ENCODE measurements around the gene PADI1. TPM values are rescaled to one million over a fixed set of nuclear protein-coding genes. Genes with fewer than 3 reads are reported as not detected.

The PADI1 gene
- total and polyA plus RNA-seq, 7 donors: not detected

DNA sequence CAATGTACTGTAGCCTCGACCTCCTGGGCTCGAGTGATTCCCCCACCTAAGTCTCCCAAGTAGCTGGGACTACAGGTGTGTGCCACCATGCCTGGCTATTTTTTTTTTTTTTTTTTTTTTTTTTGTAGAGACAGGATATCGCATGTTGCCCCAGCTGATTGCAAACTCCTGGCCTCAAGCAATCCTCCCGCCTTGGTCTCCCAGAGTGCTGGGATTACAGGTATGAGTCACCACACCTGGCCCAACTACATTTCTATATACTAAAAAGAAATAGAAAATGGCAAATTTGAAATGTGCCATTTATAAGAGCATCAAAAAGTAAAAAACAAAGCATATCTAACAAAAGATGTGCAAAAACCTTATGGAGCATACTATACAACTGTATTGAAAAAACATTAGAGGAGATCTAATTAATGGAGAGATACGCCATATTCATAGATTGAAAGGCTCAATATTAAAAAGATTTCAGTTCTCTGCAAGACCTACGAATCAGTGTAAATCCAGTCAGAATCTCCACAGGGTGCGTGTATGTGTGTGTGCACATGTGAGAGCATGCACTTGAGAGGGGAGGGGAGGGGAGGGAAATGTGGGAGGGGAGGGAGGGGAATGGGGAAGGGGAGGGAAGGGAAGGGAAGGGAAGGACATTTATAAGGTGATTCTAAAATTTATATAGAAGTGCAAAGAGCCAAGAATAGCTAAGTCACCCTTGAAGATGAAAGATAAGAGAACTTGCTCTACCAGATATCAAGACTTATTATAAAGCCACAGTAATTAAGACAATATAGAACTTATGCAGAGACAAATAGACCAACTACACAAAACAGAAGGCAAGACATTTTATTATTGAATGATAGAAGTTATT, 87.6 kb downstream of the PADI1 start:
- H3K36me3 ChIP-seq (ENCODE audit: insufficient read depth in 1 of 2, low read depth in 1 of 2): no peaks in the 10 kb centered on the region
- H3K27me3 ChIP-seq (ENCODE audit: insufficient read depth in 3 of 3, low read length in 2 of 3): peaks cover 0 to 28% (median 2%) of the 10 kb centered on the region in 3 donors
- DNase-seq: no peak
- no peaks in the 10 kb centered on the region for H3K9me3 ChIP-seq
- no peaks in the 10 kb centered on the region for H3K4me1 ChIP-seq
- no peak overlapping the region for H3K4me3 ChIP-seq
- H3K27ac ChIP-seq: no peak overlapping the region
- WGBS, 3 donors: 53 to 66% (median 62%) methylated on average over 6 to 7 of the region's 7 CpGs
- no peak for ATAC-seq
- TF ChIP-seq, protein P1, sequence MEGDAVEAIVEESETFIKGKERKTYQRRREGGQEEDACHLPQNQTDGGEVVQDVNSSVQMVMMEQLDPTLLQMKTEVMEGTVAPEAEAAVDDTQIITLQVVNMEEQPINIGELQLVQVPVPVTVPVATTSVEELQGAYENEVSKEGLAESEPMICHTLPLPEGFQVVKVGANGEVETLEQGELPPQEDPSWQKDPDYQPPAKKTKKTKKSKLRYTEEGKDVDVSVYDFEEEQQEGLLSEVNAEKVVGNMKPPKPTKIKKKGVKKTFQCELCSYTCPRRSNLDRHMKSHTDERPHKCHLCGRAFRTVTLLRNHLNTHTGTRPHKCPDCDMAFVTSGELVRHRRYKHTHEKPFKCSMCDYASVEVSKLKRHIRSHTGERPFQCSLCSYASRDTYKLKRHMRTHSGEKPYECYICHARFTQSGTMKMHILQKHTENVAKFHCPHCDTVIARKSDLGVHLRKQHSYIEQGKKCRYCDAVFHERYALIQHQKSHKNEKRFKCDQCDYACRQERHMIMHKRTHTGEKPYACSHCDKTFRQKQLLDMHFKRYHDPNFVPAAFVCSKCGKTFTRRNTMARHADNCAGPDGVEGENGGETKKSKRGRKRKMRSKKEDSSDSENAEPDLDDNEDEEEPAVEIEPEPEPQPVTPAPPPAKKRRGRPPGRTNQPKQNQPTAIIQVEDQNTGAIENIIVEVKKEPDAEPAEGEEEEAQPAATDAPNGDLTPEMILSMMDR (IDR thresholded peaks at IDR 0.05): no peak
- intact Hi-C loops (cut with DNase I): no loop called here

DNA sequence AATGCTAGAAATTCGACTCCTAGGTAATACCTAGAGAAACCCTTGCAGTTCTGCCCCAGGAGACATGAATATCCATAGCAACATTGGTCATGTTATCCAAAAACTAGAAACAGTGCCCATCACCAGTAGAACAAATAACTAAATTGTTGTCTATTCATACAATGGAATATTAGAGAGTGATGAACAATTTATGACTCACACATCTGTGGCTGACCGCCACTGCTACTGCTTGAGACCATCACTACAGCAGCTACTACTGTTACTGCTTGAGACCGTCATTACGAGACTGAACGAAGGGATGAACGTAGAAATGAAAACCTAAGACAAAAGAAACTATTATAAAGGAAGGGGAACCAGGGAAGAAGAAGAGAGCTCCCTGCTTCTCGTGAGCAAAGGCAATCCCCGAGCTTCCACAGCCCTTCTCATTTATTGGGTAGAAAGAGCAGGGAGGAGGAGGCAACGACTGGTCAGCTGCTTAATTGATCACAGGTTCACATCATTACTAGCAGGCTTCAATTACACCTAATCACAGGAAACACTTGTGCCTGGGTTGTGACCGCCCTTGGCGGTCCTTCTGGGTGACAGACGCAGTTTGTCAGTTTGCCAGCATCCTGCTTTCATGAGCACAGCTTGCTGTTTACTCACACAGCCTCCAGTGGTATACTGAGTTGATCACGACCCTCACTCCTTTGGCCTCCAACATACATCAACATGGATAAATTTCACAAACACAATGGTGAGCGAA, 88.9 kb downstream of the PADI1 start:
- no peaks in the 10 kb centered on the region for H3K4me1 ChIP-seq
- no peak for DNase-seq
- intact Hi-C loops (cut with DNase I): no loop called here
- WGBS, 3 donors: 45 to 48% (median 45%) methylated on average over 14 of the region's 14 CpGs
- TF ChIP-seq, protein P1 (IDR thresholded peaks at IDR 0.05): no peak
- no peaks in the 10 kb centered on the region for H3K36me3 ChIP-seq (ENCODE audit: insufficient read depth in 1 of 2, low read depth in 1 of 2)
- H3K4me3 ChIP-seq: no peak overlapping the region
- no peaks in the 10 kb centered on the region for H3K9me3 ChIP-seq
- H3K27me3 ChIP-seq (ENCODE audit: insufficient read depth in 3 of 3, low read length in 2 of 3): peaks cover 0 to 25% (median 2%) of the 10 kb centered on the region in 3 donors
- H3K27ac ChIP-seq: no peak overlapping the region
- no peak for ATAC-seq

DNA sequence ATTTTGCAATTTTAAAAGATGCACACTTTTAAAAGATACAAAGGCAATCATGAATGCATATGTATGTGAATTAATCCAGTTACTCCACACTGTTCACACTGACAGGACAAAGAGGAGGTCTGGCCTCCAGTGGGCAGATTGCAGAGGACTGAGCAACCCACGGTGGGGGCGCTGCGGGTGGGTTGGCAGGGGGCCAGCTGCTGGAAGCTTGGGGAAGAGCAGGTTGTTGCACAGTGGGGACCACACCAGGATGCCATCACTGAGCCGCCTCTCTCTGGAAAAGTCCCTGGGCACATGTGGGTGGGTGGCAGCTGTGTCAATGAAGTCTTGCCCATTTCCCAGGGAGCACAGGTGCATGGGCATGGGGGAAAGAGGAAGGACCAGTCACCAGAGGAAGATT, 90.4 kb downstream of the PADI1 start:
- Histone ChIP-seq H3K27me3 (ENCODE audit: insufficient read depth in 3 of 3, low read length in 2 of 3) (peaks cover 0 to 15% (median 2%) of the 10 kb centered on the region in 3 donors), H3K36me3 (ENCODE audit: insufficient read depth in 1 of 2, low read depth in 1 of 2) (no peaks in the 10 kb centered on the region), H3K9me3 (no peaks in the 10 kb centered on the region), H3K4me1 (no peaks in the 10 kb centered on the region), H3K27ac (no peak overlapping the region), H3K4me3 (no peak overlapping the region)
- intact Hi-C loops (cut with DNase I): no loop called here
- TF ChIP-seq, protein P1 (IDR thresholded peaks at IDR 0.05): no peak
- ATAC-seq (no peak), DNase-seq (no peak)
- 58 to 69% (median 58%) methylated on average over 4 of the region's 4 CpGs for WGBS, 3 donors

Other genes starting within 250 kb of the PADI1 start
- gene MFAP2, start 224.5 kb upstream of the PADI1 start, total RNA-seq: 1 to 10 TPM in 2 of 4 donors, under 1 TPM in 2; 0.57 to 4.0 (median 1.1) TPM
- gene MFAP2, start 224.5 kb upstream of the PADI1 start, polyA plus RNA-seq: 1 to 10 TPM in 1 of 3 donors, under 1 TPM in 2; 0.40 to 1.5 (median 0.49) TPM
- gene ATP13A2, start 193.2 kb upstream of the PADI1 start, total RNA-seq: 10 to 100 TPM; 13.9 to 30.6 (median 22.6) TPM
- 10 to 100 TPM; 17.3 to 22.6 (median 19.4) TPM for gene ATP13A2, start 193.2 kb upstream of the PADI1 start, polyA plus RNA-seq
- 100 to 1,000 TPM; 190 to 319 (median 208) TPM for gene SDHB, start 151.1 kb upstream of the PADI1 start, total RNA-seq
- 100 to 1,000 TPM; 266 to 452 (median 280) TPM for gene SDHB, start 151.1 kb upstream of the PADI1 start, polyA plus RNA-seq
- gene PADI2, start 85.7 kb upstream of the PADI1 start, total RNA-seq: 100 to 1,000 TPM; 198 to 956 (median 431) TPM
- 100 to 1,000 TPM in 1 of 3 donors, 10 to 100 TPM in 2; 58.1 to 101 (median 58.3) TPM for gene PADI2, start 85.7 kb upstream of the PADI1 start, polyA plus RNA-seq
- under 1 TPM in 1 of 4 donors, not detected in 3; 0.09 TPM for gene PADI3, start 44.0 kb downstream of the PADI1 start, total RNA-seq
- under 1 TPM in 2 of 3 donors, not detected in 1; 0.01 to 0.04 TPM for gene PADI3, start 44.0 kb downstream of the PADI1 start, polyA plus RNA-seq
- gene PADI4, start 103.1 kb downstream of the PADI1 start, total RNA-seq: under 1 TPM in 2 of 4 donors, not detected in 2; 0.54 to 0.58 TPM
- under 1 TPM in 1 of 3 donors, not detected in 2; 0.52 TPM for gene PADI4, start 103.1 kb downstream of the PADI1 start, polyA plus RNA-seq
- gene PADI6, start 167.1 kb downstream of the PADI1 start, total RNA-seq: not detected
- gene PADI6, start 167.1 kb downstream of the PADI1 start, polyA plus RNA-seq: under 1 TPM in 1 of 3 donors, not detected in 2; 0.04 TPM
- 10 to 100 TPM in 3 of 4 donors, 1 to 10 TPM in 1; 9.4 to 18.7 (median 12.1) TPM for gene RCC2, start 234.5 kb downstream of the PADI1 start, total RNA-seq
- gene RCC2, start 234.5 kb downstream of the PADI1 start, polyA plus RNA-seq: 10 to 100 TPM in 1 of 3 donors, 1 to 10 TPM in 2; 6.8 to 12.3 (median 8.3) TPM